ENCODE results near the gene CPNE7.

Gene CPNE7

DNA sequence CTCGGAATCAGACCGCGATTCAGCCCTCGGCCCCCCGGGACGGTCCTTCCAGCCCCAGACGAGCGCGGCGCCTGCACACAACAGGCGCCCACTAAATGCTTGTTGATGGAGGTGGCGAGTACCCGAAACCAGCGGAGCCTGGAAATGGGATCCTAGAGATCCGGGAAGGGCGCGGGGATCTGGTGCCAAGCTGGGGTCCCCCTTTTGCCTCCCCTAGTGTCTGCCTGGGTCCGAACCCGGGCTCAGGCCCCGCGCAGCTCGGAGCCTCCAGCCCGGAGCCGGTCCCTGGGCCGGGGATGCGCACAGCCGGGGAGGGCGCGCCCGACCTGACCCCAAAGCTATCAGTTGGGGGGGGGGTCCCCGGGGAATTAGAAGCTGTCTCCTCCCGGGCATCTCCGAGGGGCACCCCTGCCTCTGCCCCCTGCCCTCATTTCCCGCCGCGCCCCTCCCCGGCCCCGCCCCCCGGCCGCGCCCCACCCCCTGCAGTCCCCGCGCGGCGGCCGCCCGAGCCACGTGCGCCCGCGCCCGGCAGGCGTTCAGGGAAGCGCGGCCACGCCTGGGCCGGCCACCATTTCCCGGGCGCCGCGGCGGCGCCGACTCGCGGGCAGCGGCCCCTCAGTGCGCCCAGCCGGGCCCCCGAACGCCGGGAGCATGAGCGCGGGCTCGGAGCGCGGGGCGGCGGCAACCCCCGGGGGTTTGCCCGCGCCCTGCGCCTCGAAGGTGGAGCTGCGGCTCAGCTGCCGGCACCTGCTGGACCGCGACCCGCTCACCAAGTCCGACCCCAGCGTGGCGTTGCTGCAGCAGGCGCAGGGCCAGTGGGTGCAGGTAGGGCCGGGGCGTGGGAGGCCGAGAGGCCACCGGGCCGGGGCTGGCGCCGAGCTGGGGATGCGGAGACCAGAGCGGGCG, at the start of gene CPNE7:
CPNE7 (plus strand) TSS at position 512 of the 906 bp plus-strand sequence; CDS start at position 652, 140 bp downstream.
- DNase-seq (ENCODE audit: low read depth in 3 of 3), result no peak

DNA sequence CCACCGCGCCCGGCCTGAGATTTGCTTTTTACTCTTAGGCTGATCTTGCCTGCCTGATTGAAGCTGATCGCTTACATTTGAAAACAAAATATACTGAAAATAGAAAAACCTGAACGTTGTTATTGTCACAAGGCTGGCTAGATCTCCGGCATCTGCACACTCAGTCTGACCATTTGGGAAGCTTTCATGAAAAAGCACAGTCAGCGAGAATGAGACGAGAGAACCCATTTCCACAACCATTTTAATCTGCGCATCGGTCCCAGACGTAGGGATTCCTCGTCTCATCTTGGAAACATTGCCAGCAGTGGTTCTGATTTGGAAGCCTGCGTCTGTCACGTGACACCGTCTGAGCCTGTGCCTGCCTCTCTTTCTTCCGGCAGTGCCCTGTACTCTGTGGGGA, 46.5 kb upstream of the CPNE7 start:
- no peak for DNase-seq (ENCODE audit: low read depth in 3 of 3)

DNA sequence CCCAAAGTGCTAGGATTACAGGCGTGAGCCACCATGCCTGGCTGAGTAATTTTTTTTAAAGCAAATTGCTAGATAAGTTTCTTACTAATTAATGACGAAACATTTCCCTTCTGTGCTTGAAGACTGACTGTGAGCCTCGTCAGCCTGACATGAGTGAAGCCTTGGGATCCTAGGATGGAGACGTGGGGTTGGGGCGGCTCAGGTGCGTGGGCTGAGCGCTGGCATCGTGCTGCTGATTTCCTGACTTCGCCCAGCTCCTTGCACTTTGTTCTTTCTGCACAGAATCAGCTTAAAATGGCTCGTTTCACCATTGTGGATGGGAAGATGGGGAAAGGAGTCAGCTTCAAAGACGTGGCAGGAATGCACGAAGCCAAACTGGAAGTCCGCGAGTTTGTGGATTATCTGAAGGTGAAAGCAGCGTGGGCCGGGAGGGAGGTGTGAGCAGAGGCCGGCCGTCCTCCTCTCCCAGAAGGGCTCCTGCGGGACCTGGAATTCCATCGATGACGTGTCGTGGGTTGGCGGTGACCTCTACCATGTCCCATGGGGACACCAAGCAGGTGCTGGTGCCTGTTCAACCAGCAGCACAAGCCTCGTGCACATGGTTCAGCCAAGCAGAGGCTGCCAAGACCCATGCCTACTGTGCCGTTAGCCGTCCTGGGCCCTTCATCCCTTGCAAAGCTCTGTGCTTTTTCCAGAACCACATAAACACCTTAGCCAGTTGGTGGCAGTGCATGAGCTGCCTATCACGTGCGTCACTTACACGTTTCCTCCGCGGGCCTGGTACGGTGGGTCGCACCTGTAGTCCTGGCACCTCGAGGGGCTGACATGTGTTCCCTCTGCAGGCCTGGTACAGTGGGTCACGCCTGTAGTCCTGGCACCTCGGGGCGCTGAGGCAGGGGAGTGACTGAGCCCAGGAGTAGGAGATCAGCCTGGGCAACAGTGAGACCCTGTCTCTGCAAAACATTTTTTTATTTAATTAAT, 44.9 kb upstream of the CPNE7 start:
- no peak for DNase-seq (ENCODE audit: low read depth in 3 of 3)

DNA sequence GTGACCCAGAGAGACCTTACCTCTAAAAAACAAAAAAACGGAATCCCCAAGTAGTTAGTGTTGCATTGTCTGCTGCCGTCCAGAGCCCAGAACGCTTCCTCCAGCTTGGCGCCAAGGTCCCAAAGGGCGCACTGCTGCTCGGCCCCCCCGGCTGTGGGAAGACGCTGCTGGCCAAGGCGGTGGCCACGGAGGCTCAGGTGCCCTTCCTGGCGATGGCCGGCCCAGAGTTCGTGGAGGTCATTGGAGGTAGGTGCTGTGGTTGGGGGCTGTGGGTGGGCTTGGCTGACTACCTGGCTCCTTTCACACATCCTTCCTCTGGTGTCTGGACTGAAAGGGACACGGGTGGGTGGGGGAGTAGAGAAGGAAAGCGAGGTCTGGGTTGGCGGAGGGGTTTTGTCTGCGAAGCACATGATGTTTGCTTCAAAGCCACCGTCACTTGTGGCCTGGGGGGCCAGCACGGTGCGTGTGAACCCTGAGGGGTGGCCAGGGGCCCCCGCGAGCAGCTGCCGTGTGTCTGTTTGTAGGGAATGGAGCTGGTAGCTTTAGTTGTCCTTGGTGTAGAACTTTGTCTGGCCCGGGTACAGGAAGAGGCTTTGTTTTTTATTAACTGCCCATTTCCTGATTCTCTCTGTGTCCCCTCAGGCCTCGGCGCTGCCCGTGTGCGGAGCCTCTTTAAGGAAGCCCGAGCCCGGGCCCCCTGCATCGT, 43.6 kb upstream of the CPNE7 start:
- no peak for DNase-seq (ENCODE audit: low read depth in 3 of 3)

DNA sequence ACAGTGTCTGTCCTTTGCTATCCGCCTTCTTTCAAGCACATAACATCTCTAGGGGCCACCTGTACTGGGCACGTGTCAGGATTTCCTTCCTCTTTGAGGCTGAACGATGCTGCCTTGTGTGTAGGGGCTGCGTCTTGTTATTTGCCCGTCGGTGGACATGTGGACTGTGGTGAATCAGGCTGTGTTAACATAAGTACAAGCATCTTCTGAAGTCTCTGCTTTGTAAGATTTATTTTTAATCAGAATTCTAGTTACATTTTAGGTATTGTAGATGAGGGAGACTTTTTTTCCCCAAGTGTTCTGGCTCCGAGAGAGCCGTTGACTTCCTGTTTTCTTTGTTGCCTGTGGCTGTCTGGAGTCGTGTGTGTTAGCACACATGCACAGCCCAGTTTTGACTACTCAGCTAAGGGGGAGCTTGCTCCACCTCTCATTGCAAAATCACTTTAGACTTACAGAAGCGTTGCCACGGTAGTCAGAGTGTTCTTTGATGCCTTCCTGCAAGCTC, 41.3 kb upstream of the CPNE7 start:
- DNase-seq (ENCODE audit: low read depth in 3 of 3), result no peak

DNA sequence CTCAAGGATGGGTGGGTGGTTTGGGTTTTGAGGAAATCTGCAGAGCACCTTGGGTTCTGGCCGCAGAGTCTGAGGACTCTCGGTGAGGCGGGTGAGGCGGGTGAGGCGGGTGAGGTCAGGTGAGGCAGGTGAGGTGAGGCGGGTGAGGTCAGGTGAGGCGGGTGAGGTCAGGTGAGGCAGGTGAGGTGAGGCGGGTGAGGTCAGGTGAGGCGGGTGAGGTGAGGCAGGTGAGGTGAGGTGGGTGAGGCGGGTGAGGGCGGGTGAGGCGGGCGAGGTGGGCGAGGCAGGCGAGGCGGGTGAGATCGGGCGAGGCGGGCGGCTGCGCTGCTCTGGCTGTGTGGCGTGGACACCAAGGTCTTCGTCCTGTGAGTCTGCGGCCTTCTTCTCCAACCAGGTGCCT, 39.2 kb upstream of the CPNE7 start:
- no peak for DNase-seq (ENCODE audit: low read depth in 3 of 3)

DNA sequence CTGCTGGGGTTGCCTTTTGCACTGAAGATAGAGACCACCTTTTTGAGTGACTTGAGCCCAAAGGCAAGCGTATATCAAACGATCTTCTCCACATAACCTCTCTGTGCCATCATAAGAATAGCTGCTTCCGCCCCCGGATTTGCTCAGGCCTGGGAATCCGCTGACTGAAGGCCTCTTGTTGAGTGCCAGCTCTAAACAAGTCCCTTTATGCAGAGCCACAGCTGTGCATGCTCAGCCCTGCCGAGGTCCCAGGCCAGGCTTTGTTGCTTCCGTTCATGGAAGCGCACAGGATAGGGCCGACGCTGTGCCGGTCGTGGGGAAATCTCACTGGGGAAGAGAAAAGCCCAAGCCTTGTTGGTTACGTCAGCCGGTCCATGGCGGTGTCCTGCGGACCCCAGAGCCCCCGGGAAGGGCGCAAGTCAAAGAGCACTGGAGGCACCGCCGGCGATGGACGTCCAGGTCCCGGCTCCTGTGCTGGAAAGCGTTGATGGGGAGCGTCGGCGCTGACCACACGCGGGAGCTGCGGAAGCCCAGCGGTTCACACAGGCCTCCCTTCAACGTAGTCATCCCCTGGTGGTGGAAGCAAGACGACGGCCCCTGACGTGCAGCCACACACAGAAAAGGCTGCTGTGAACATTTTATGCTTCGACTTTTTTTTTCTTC, 38.5 kb upstream of the CPNE7 start:
- DNase-seq (ENCODE audit: low read depth in 3 of 3), result no peak

DNA sequence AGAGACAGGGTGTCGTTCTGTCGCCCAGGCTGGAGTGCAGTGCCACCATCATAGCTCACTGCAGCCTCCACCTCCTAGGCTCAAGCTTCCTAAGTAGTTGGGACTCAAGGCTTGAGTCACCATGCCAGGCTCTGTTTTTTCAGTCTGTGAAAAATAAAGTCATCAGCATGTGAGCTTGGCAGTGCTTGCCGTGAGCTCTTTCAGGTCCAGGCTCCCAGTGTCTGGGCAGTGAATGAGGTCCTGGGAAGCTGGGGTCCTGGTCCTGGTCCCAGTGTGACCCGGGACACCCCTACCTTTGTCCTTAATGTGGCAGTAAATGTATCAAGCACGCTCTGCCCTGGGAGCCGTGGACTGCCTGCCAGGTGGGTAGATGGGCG, 38.0 kb upstream of the CPNE7 start:
- DNase-seq (ENCODE audit: low read depth in 3 of 3), result no peak

DNA sequence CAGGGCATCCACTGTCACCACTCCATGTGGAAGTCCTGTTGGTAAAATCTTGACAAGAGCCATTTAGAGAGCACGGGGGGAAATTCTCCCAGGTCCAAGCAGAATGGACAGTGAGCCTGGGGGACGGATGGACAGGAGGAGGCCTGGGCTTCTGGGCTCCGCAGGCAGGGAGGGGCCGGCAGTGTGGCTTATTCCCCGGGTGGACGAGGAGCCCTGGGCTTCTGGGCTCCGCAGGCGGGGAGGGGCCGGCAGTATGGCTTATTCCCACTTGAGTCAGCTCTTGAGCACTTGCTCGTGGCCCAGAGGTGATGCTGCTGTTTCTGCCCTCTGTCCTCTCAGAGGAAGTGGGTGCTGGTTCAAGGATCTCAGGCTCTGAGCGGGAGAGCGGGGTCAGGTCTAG, 37.3 kb upstream of the CPNE7 start:
- DNase-seq (ENCODE audit: low read depth in 3 of 3), result no peak

DNA sequence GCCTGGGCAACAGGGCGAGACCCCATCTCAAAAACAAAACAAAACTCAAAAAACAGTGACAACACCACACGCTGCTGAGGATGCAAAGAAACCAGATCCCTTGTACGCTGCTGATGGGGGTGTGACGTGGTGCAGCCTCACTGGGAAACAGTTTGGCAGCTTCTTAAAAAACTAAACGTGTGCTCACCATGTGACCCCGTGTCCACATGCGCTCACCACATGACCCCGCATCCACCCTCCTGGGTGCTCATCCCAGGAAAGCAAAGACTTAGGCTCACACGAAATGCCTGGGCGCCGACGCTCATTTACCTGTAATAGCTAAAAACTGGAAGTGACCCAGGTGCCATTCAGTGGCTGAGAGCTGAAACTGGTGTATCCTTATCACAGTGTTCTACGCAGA, 35.0 kb upstream of the CPNE7 start:
- DNase-seq (ENCODE audit: low read depth in 3 of 3), result no peak

DNA sequence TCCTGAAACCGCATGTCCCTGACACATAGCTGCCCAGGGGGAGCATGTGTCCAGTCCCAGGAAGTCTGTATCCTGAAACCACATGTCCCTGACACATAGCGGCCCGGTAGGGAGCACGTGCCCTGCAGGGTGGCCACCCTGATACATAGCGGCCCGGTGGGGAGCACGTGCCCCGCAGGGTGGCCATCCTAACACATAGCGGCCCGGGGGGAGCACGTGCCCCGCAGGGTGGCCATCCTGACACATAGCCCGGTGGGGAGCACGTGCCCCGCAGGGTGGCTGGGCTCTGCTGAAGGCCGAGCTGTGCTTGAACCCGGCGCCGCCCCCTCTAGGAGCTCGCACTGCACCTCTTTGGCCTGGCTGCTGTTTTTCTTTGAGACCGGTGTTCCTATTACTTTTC, 33.8 kb upstream of the CPNE7 start:
- no peak for DNase-seq (ENCODE audit: low read depth in 3 of 3)

DNA sequence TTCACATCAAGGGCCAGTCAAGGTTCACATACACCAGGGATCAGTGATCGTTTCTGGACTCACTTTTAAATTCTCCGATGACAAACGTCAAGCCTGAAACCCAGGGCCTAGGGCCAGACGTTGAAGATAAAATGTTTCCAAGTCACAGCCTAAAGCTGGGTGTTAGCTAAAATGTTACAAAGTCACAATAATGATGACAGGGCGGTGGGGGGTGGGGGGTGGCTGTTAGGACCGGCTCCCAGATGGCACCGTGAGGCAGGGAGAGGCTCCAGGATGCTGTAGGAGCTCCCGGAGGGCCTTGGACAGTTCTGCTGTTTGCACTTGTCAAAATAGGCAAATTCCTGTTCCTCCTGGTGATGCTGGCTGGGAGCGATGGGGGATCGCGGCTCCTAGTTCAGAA, 31.4 kb upstream of the CPNE7 start:
- no peak for DNase-seq (ENCODE audit: low read depth in 3 of 3)

DNA sequence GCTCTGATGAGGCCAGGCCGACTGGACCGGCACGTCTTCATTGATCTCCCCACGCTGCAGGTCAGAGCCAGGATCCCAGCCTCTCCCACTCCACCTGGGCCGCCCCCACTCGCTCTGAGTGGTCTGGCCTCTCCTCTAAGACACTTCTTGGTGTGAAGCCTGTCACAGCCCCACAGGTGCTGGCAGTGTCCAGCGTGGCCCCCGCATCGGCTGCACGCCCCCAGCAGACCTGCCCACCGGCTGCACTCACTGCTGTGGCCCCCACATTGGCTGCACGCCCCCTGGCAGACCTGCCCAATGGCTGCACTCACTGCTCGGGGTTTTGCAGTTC, 30.9 kb upstream of the CPNE7 start:
- DNase-seq (ENCODE audit: low read depth in 3 of 3), result no peak

DNA sequence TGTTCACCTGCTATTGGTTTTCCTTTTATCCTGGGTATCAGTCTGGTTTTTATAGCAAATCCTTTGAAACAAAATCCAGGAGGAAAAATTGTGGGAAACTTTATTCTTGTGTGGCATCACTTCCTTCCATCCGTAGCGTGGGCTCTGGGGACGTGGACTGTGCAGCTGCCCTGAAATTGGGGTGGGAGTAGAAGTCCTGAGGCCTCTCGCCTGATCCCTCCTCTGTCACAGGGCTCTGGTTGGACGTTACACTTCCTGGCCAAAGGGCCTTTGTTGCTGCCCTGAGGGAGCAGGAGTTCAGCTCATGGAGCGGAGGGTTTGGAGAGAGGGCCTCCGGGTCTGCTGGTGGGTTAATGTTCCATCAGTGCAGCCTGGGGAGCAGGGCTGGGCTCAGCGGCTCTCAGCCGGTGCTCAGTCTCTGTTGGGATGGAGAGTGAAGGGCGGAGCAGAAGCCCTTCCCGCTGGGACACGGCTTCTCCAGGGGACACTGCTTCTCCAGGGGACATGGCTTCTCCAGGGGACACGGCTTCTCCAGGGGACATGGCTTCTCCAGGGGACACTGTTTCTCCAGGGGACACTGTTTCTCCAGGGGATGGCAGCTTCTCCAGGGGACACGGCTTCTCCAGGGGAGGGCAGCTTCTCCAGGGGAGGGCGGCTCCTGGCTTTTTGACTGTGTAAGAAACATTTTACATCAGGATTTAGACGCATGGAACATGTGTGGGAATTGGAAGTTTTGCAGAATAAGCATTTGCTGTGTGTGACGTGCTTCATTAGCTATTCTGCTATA, 30.3 kb upstream of the CPNE7 start:
- no peak for DNase-seq (ENCODE audit: low read depth in 3 of 3)

DNA sequence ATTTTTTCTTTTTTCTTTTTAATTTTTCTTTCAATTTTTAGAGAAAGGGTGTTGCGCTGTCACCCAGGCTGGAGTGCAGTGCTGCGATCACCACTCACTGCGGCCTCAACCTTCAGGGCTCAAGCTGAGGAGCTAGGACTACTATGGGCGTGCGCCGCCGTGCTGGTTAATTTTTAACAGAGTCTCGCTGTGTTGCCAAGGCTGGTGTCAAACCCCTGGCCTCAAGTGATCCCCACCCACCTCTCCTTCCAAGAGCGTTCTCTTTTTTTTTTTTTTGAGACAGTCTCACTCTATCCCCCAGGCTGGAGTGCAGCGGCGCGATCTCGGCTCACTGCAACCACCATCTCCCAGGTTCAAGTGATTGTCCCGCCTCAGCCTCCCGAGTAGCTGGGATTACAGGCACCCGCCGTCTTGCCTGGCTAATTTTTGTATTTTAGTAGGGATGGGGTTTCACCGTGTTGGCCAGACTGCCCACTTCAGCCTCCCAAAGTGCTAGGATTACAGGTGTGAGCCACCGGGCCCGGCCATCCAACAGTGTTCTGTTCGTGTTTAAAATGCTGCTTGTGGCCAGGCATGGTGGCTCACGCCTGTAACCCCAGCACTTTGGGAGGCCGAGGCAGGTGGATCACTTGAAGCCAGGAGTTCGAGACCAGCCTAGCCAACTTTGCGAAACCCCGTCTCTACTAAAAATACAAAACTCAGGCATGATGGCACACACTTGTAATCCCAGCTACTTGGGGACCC, 29.6 kb upstream of the CPNE7 start:
- DNase-seq (ENCODE audit: low read depth in 3 of 3), result no peak

DNA sequence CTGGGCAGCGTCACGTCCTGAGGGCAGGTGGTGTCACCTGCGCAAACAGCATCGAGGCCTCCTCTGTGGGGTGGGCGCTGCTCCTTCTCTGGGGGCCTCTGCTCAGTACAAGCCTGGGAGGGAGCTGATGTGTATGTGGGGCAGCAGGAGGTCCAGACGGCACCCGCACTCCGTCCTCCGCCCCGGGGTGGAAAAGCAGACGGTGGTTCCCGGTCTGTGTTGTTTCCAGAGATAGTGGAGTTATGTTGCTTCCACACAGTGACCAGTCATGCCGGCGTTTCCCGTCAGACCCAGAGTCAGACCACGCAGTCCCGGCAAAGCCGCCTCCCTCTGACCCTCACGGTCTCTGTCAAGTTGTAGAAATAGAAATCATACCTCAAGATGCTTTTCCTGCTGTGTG, 28.8 kb upstream of the CPNE7 start:
- no peak for DNase-seq (ENCODE audit: low read depth in 3 of 3)

DNA sequence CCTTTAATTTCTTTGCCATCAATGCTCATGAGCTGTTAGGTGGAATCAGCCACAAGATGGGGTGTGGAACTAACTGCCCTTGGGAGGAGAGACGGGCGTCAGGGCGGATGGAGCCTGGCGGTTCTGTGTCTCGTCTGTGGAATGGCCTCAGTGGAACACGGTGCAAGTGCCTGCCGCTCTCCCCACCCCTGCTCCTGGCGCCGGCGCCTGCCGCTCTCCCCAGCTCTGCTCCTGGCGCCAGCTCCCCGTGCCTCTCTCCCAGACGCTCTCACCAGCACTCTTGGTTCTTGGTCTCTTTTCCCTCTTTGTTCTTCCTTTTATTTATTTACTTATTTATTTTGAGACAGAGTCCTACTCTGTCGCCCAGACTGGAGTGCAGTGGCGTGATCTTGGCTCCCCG, 28.3 kb upstream of the CPNE7 start:
- no peak for DNase-seq (ENCODE audit: low read depth in 3 of 3)

DNA sequence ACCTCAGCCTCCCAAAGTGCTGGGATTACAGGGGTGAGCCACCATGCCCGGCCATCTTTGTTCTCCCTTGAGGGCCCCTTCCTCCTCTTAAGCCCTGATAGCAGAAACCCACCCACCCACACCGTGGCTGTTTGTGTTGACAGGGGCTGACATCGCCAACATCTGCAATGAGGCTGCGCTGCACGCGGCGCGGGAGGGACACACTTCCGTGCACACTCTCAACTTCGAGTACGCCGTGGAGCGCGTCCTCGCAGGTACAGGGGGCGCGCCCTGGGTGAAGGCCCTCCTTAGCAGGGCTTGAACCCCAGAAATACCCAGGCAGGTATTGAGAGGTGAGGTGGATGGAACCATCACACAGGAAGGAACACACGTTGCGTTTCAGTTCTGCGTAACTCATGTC, 27.7 kb upstream of the CPNE7 start:
- no peak for DNase-seq (ENCODE audit: low read depth in 3 of 3)

DNA sequence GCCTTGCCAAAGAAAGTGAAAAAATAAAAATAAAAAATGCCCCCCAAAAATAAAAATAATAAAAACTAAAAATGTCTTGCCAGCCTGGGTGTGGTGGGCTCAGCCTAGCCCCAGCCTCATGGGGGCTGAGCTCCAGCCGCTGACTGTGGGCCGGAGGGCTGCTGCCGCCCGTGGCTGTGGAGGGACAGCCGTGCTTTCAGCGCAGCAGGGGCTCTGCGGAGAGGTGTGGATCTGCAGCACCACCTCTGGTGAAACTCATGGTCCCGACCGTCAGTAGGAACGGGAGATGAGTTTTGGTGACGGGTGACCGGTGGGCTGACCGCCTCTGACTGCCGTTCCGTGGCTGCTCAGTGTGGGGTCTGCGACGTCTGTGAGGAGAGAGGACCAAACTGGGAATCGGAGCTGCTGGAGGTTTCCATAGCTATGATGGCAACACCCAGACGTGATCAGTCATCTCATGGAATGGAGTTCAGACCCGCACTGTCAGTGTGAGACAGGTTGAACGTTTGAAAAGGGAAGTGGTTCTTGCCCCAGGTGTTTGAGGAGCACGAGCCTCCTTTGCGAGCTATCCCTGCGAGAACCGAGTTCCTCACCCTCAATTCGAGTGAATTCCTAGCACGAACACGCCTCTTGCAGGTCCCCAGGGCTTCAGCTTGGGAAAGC, 27.1 kb upstream of the CPNE7 start:
- no peak for DNase-seq (ENCODE audit: low read depth in 3 of 3)
